ENCODE results near the gene NUDT3.
"Not testable (repeated sequence)": the region's sequence is repeated elsewhere in the genome, so short reads cannot be mapped to it uniquely, and the experiment has no call there.

NUDT3 gene

GRCh38 chr6:34370361-34370760, 22.1 kb downstream of the NUDT3 start:
- no peak for DNase-seq (ENCODE audit: low read depth)
- TF ChIP-seq CTCF (IDR thresholded peaks at IDR 0.05; ENCODE audit: insufficient read depth, low read depth, low read length, missing control alignments), result no peak
- H3K4me3 ChIP-seq (ENCODE audit: low read length), result no peak overlapping the region

- TF ChIP-seq CTCF (IDR thresholded peaks at IDR 0.05; ENCODE audit: insufficient read depth, low read depth, low read length, missing control alignments), result no peak
- no peak overlapping the region for H3K4me3 ChIP-seq (ENCODE audit: low read length)
- no peak for DNase-seq (ENCODE audit: low read depth)
Observed at GRCh38 chr6:34369385-34369784, 23.1 kb downstream of the NUDT3 start.

GRCh38 chr6:34366639-34366921, 25.9 kb downstream of the NUDT3 start:
- no peak for TF ChIP-seq CTCF (IDR thresholded peaks at IDR 0.05; ENCODE audit: insufficient read depth, low read depth, low read length, missing control alignments)
- no peak overlapping the region for H3K4me3 ChIP-seq (ENCODE audit: low read length)
- DNase-seq (ENCODE audit: low read depth), result no peak

- H3K4me3 ChIP-seq (ENCODE audit: low read length), result not testable (repeated sequence)
- peak; percentile 80 for DNase-seq (ENCODE audit: low read depth)
Observed at GRCh38 chr6:34365781-34366638, 26.5 kb downstream of the NUDT3 start.

GRCh38 chr6:34363681-34364075, 28.8 kb downstream of the NUDT3 start:
- DNase-seq (ENCODE audit: low read depth); H3K4me3 ChIP-seq (ENCODE audit: low read length): not testable (repeated sequence)

GRCh38 chr6:34362909-34363680, 29.4 kb downstream of the NUDT3 start:
- no peak overlapping the region for H3K4me3 ChIP-seq (ENCODE audit: low read length)
- no peak for TF ChIP-seq CTCF (IDR thresholded peaks at IDR 0.05; ENCODE audit: insufficient read depth, low read depth, low read length, missing control alignments)

GRCh38 chr6:34362176-34362575, 30.3 kb downstream of the NUDT3 start:
- no peak overlapping the region for H3K4me3 ChIP-seq (ENCODE audit: low read length)
- no peak for DNase-seq (ENCODE audit: low read depth)
- no peak for TF ChIP-seq CTCF (IDR thresholded peaks at IDR 0.05; ENCODE audit: insufficient read depth, low read depth, low read length, missing control alignments)

More at GRCh38 chr6:34362909-34363680, 29.4 kb downstream of the NUDT3 start:
- no peak for DNase-seq (ENCODE audit: low read depth)

- no peak for TF ChIP-seq CTCF (IDR thresholded peaks at IDR 0.05; ENCODE audit: insufficient read depth, low read depth, low read length, missing control alignments)
- no peak for DNase-seq (ENCODE audit: low read depth)
- H3K4me3 ChIP-seq (ENCODE audit: low read length), result no peak overlapping the region
Observed at GRCh38 chr6:34360556-34360955, 31.9 kb downstream of the NUDT3 start.
